ENCODE data around the gene TMEM106C. TPM values are rescaled to one million over a fixed set of nuclear protein-coding genes. Genes with fewer than 3 reads are reported as not detected.

The TMEM106C gene
- total and polyA plus RNA-seq, 8 donors, result 24.7 to 44.7 (median 31.7) TPM

DNA sequence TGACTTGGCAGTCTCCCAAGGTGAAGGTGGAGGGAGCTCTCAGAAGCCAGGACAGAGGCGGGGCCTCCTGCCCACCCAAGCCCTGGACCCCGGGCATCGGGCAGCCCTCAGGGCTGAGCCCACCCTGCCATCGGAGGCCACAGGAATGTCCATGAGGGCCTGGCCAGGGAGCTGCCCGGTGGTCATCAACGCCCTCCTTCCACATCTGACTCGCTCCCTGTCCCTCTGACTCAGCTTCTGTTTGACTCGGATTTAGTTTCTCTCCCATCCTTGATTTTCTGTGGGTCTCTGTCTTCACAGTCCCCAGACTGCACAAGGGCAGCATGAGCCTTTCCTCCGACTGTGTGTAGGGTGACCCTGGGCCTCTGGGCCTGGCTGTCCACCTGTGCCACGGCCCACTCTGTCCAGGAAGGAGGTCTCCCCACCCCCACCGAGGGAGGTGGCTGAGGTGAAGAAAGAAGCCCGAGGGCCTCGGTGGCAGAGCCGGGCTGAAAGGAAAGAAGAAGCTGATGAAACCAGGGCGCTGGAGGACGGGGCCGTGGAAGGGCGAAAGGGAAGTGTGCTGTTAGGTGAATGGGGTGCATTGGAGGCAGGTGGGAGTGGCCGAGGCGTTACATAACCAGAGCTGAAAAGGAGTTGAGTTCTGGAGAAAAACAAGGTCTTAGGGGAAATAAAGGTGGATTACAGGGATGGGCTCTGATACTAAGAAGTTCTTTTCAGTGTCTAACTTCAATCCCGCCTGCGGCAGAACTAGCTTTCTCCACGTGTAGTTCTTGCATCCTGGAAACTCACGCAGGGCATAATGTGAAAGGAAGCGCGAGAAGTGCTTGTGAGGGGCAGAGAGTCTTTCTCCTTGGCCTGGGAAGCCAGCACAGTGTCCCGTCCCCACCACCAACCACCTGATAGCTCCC lies 16.7 kb upstream of the TMEM106C start:
- no peaks in the 10 kb centered on the region for H3K36me3 ChIP-seq
- FAIRE-seq (no peak), ATAC-seq (no peak), DNase-seq (no peak)
- intact Hi-C loops (cut with DNase I), result no loop called here
- no peak overlapping the region for H3K27ac ChIP-seq
- no peak overlapping the region for H3K4me3 ChIP-seq
- TF ChIP-seq, protein P1, sequence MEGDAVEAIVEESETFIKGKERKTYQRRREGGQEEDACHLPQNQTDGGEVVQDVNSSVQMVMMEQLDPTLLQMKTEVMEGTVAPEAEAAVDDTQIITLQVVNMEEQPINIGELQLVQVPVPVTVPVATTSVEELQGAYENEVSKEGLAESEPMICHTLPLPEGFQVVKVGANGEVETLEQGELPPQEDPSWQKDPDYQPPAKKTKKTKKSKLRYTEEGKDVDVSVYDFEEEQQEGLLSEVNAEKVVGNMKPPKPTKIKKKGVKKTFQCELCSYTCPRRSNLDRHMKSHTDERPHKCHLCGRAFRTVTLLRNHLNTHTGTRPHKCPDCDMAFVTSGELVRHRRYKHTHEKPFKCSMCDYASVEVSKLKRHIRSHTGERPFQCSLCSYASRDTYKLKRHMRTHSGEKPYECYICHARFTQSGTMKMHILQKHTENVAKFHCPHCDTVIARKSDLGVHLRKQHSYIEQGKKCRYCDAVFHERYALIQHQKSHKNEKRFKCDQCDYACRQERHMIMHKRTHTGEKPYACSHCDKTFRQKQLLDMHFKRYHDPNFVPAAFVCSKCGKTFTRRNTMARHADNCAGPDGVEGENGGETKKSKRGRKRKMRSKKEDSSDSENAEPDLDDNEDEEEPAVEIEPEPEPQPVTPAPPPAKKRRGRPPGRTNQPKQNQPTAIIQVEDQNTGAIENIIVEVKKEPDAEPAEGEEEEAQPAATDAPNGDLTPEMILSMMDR (IDR thresholded peaks at IDR 0.05), result no peak
- 71 to 73% methylated on average over 27 of the region's 27 CpGs for WGBS, 2 donors
- peaks cover 0 to 4% (median 0%) of the 10 kb centered on the region in 3 donors for H3K4me1 ChIP-seq
- H3K9me3 ChIP-seq, result no peaks in the 10 kb centered on the region
- H3K27me3 ChIP-seq, result peaks cover 0 to 4% (median 0%) of the 10 kb centered on the region in 4 donors

DNA sequence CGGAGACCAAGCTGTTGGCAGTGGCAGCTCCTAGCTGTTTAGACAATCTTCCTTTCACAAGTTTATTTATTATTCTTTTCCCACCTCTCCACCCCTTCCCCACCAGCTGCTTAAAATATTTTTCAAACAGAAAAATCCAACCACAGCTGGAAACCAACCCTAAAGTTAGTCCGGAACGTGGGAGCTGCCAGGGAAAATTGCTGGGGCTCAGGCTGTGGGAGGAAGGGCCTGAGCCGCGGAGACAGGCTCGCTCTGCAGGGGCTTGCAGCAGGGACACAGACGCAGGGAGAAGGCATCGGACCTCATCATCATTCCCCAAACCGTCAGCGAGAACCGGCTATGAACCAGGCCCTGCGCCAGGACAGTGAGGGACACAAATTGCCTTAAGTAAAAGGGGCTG lies 16.1 kb upstream of the TMEM106C start:
- WGBS, 2 donors, result 87% methylated on average over 12 of the region's 12 CpGs
- Histone ChIP-seq H3K27me3 (no peaks in the 10 kb centered on the region), H3K9me3 (no peaks in the 10 kb centered on the region), H3K4me1 (no peaks in the 10 kb centered on the region), H3K27ac (no peak overlapping the region), H3K36me3 (no peaks in the 10 kb centered on the region), H3K4me3 (no peak overlapping the region)
- DNase-seq, result no peak
- FAIRE-seq, result no peak
- ATAC-seq, result no peak
- TF ChIP-seq, protein P1 (IDR thresholded peaks at IDR 0.05), result no peak
- intact Hi-C loops (cut with DNase I), result no loop called here

DNA sequence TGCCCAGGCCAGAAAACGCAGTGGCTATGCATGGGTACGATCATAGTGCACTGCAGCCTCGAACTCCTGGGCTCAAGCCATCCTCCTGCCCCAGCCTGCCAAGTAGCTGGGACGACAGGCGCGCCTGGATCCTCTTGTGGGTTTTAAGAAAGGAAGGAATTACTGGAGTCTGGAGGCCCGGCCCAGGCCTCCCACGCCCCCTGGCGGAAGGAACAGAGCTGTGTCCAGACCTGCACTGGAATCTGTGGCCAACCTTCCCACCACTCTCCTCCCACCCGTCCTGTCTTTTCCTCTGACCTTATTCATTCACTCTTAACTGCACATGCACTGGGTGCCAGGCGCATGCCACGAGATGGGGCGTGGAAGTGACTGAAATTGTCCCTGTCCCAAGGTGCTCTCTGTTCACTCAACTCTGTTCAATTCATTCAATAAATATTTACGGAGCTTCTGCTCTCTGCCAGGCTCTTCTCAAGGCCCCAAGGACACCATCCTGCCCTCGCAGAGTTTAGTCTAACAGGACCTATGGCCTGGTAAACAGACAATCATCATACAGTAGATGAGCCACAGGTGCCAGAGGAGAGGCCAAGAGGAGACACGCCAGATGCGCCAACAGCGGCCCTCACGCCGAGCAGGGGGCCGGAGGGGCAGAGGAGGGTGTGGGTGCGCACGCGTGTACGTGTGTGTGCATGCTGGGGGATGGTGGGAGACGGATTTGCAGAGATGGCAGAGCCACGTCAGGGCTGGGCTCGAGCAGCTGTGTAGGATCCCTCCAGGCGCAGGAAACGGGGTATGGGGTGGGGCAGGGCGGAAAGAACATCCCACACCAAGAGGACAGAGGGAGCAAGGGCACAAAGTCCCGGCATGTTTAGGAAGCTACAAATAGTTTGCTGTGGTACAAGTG lies 13.7 kb upstream of the TMEM106C start:
- ATAC-seq, result peak; percentile 95 to 99 (median 96)
- Histone ChIP-seq H3K9me3 (no peaks in the 10 kb centered on the region), H3K4me3 (no peak overlapping the region), H3K4me1 (no peaks in the 10 kb centered on the region), H3K36me3 (no peaks in the 10 kb centered on the region), H3K27me3 (no peaks in the 10 kb centered on the region), H3K27ac (no peak overlapping the region)
- FAIRE-seq, result no peak
- peak; percentile 56 to 89 (median 78) for DNase-seq
- WGBS, 2 donors, result 47 to 49% methylated on average over 32 of the region's 32 CpGs
- intact Hi-C loops (cut with DNase I), result loop anchor here in 1 of 3 donors (10.0 kb wide), 1 partner anchor 215 kb away; no protein-coding TSS in a partner anchor
- TF ChIP-seq, protein P1 (IDR thresholded peaks at IDR 0.05), result peak; percentile 78 to 87 (median 82)

DNA sequence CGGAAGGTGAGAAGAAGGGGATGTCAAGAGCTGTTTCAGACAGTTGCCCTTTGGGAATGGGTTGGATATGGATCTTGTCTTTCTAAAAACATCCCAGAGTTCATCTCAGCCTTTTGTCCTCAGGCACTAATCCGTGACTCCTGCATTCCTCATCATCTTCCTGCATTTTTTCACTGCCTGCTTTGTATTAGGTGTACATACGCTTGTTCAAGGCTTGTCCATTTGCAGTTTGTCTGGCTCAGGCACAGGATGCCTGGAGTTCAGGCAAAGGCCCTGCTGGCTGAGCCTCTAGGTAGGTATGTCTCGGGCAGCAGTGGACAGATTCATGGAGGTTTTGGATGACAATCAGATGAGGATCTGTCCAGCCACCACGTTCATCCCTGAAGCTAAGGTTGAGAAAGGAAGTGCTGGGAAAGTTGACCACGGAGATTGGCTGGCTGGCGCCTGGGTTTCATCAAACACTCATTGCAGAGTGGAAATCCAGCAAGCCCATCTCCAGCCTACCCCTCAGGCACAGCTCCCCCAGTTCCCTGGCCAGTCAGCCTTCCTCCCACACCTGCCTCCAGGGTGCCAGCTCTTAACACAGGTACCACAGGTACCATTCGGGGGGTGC lies 12.4 kb upstream of the TMEM106C start:
- TF ChIP-seq, protein P1 (IDR thresholded peaks at IDR 0.05), result no peak
- no peak for DNase-seq
- Histone ChIP-seq H3K36me3 (no peaks in the 10 kb centered on the region), H3K27me3 (no peaks in the 10 kb centered on the region), H3K4me1 (no peaks in the 10 kb centered on the region), H3K4me3 (no peak overlapping the region), H3K27ac (no peak overlapping the region), H3K9me3 (no peaks in the 10 kb centered on the region)
- WGBS, 2 donors, result 62 to 75% methylated on average over 8 of the region's 8 CpGs
- ATAC-seq, result no peak
- no peak for FAIRE-seq
- intact Hi-C loops (cut with DNase I), result loop anchor here in 1 of 3 donors (10.0 kb wide), 1 partner anchor 214 kb away; no protein-coding TSS in a partner anchor
